GM18951 (cell line): ENCODE measurements around the gene FHDC1.

ENCODE experiments used
- POLR2A ChIP-seq: IDR thresholded peaks from 4 replicates; pipeline ENCODE4 v1.6.1; 2011; ENCODE audit warnings: mild to moderate bottlenecking; ENCODE audit not compliant: insufficient read length, insufficient read depth; ENCODE audit errors: extremely low read depth
- in situ Hi-C: fragments of 300-500 bp; cut with MboI; formaldehyde crosslinking; loops from one replicate; pipeline ENCODE4 v1.12.0; 2022; ENCODE audit warnings: low sequenced_read_pairs, mixed read lengths, inconsistent platforms; ENCODE audit not compliant: unreplicated experiment

FHDC1 gene

DNA sequence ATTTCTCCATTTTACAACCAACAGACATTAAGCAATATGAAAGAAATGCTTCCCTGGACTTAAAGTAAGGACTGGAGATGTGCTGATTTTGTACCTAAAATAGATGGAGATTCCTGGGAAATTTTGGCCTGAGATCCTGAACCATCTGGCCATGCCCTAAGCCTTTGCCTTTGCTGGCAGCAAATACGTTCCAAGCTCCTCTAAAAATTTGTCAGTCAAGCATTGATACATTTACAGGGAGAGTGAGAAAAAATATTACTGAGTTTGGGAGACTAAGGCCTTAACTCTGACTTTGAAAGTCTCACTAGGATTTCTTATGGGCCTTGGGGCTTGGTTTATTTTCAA, 63.9 kb downstream of the FHDC1 start:
- in situ Hi-C loops: no loop called here
- no peak for TF ChIP-seq POLR2A

DNA sequence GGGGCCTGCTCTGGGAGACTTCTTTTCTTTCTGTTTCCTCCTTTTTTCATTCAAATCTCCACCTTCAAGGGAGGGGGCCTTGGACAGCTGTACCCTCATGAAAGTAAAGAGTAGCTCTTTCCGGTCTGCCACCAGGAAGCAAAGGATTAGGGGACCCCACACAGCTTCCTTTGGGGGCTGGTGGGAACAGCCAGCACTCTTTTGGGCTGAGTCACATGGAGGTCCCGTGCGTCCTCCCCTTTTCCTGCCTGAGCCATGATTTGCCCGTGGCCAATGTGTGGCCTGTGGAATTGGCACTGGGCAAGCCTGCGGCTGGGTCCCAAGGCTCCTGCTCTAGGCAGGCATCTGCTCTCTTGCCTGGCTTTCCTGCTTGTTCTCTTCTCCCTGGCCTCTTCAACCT, 65.5 kb downstream of the FHDC1 start:
- no peak for TF ChIP-seq POLR2A
- in situ Hi-C loops: no loop called here

DNA sequence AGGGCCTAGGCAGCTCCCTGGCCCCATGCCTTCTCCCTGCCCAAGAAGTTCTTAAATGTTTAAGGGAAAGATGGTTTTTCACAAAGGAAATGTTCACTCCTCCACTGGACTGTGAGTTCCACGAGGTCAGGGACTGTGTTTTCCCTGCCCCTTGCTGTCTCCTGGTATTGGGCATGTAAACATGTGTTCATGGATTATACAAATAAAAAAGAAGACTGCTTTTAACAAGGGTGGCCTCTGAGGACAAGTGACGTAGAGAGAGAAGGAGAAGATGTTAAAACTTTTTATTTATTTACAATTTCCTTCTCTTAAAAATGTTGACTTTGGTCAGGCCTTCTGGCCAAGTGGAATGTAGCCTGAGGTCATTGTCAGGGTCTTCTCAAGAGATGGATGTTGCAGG, 66.0 kb downstream of the FHDC1 start:
- in situ Hi-C loops: no loop called here
- TF ChIP-seq POLR2A: no peak

DNA sequence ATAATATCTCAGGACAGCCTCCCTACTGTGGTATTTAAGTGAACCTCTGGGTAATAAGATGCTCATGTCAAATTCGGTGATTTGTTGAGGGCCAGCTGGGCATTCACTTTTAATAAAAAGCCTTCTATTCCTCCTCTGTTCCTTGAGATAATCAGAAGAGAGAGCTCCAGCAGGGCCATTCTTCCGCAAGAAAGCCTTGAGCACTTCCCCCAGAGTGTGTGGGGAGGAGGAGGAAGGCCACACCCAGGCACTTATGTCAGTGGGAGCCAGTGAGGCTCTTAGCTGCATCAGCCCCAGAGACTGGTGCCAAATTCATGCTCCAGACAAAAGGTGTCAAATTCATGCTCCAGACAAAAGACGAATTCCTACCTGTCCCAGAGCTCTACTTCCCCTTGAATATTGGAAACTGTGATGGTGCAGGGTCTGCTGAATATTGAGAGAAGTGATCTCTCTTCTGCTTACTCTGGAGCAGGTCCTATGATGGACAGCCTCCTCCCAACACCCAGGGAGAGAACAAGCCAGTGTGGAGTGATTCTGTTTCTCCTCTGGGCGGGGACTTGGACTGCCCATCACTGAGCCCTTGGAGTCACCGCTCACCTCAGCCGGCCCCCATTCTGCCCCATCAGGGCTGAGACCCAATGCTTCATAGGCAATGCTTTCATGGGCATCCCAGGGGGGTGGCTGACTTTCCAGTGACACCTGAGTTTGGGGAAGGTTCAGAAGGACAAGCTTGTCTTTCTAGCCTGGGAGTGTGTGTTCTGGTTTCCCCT, 68.1 kb downstream of the FHDC1 start:
- no peak for TF ChIP-seq POLR2A
- in situ Hi-C loops: no loop called here

DNA sequence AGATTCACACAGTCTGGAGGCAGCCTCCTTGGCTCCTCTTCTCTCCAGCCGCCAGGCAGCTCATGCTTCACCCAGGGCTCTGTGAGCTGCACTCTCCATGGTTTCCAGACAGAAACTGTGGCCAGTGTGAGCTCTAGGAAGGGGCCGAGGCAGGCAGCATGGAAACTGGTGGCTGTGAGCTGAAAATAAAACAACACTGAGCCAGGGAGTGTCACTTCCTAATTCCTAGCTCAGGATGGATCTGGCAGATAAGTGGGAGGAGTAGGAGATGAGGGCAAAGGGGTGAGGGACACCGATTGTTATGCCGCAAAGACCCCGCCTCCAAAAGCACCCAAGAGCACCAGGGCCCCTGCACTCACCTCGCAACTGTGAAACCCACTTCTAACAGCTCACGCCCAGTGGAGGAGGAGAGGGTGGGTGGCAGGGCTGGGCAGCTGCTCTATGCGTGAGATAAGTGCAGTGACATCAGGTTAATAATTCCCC, 69.8 kb downstream of the FHDC1 start:
- in situ Hi-C loops: no loop called here
- no peak for TF ChIP-seq POLR2A

DNA sequence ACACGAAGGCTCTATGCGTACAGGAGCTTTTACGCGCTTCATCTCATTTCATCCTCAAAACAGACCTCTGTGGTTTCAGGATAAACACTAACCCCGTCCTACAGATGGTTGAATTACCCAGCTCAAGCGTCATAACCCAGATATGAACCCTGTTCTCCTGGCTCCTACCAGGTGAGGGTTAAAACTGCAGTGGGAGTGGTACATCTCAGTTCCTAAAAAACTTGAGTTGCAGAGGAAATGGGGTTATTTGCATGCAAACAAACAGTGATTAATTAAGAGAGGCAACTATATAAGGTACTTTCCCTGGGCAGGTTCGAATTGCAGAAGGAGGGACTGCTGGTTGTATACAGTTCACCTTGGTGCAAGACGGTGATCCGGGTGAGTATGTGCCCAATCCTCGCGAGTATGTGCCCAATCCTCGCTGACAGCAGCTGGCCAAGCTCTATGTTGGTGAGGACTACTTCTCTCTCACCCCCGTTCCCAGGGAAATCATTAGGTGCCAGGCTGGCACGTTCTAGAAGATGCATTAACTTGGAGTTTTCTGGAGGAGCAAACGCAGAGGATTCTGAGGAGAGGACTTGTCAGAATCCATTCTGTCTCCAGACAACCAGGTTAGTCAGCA, 72.6 kb downstream of the FHDC1 start:
- in situ Hi-C loops: no loop called here
- no peak for TF ChIP-seq POLR2A

DNA sequence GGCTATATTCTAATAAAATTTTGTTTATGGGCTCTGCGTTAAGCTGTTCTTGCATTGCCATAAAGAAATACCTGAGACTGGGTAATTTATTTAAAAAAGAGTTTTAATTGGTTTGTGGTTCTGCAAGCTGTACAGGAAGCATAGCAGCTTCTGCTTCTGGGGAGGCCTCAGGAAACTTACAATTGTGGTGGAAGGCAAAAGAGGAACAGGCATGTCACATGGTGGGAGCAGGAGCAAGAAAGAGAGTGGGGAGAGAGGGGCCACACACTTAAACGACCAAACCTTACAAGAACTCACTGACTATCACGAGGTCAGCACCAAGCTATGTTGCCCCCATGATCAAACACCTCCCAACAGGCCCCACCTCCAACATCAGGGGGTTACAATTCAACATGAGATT, 74.0 kb downstream of the FHDC1 start:
- TF ChIP-seq POLR2A: no peak
- in situ Hi-C loops: no loop called here

DNA sequence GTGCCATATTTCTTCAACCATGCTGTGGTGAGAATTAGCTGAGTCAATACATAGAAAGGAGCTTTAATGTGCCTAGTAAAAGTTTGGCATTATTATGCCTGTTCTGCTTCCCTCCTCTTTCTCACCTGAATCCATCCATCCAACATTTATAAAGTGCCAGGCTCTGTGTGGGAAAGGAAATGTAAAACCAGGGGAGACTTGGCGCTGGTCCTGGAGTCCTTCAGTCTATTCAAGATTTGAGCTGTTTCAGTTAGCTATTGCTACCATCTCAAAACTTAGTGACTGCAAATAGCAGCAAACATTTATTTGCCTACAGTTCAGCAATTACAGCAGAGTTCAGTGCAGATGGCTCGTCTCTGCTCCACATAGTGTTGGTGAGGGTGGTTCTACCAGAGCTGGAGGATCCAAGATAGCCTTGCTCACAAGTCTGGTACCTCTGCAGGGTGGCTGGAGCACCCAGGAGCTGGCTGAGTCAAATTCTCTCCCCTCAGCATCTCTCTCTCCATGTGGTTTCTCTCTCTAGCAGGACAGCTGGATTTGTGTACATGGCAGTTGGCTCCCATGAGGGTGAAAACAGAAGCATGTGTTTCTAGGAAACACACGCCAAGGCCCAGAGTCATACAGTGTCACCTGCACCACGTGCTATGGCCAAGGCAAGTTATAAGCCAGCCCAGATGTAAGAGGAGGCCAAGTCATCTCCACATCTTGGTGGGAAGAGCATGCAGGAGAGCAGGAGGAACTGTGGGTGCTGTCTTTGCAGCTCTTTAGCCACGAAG, 77.3 kb downstream of the FHDC1 start:
- no peak for TF ChIP-seq POLR2A
- in situ Hi-C loops: no loop called here

DNA sequence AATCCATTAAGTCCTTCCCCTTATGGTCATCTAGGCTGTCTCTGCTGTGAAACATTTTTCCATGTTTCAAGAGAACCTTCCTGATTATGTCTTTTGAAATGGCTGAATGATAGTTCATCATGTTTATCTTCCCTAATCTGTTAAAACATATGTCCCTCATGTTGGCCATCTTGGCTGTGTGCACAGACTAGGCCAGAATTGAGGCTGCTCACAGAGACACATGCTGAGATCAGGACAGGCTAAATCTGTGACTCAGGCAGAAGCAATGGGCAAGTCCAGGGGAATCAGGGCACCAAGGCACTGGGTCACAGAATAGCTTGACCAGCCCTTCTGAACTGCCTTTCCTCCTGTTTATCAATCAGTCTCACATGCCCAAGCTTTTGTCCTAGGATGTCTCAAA, 78.3 kb downstream of the FHDC1 start:
- in situ Hi-C loops: no loop called here
- no peak for TF ChIP-seq POLR2A

DNA sequence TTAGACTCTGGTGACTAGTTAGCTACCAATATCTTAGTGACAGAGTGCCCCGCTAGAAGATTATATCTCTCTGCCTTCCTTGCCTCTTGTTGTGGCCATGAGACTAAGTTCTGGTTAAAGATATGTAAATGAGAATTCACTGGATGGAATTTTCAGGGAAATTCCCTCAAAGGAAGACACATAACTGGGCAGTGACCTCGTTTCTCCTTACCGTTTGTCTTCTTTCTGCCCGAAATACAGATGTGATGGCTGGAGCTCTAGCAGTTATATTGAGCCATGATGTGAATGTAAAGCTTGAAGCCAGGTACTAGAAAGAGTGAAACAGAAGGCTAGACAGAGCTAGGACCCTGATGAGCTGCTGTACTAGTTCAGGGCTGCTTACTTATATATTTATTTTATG, 80.5 kb downstream of the FHDC1 start:
- in situ Hi-C loops: no loop called here
- no peak for TF ChIP-seq POLR2A

DNA sequence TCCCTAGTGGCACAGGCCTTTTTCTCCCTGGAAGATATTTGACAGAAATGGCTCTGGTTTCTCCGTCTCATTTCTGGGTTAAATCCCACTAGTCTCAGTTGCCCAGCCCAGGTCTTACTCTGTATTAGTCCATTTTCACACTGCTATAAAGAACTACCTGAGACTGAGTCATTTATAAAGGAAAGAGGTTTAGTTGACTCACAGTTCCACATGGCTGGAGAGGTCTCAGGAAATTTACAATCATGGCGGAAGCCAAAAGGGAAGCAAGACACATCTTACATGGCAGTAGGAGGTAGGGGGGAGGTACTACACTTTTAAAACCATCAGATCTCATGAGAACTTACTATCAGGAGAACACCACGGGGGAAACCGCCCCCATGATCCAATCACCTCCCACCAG, 81.9 kb downstream of the FHDC1 start:
- in situ Hi-C loops: no loop called here
- TF ChIP-seq POLR2A: no peak

DNA sequence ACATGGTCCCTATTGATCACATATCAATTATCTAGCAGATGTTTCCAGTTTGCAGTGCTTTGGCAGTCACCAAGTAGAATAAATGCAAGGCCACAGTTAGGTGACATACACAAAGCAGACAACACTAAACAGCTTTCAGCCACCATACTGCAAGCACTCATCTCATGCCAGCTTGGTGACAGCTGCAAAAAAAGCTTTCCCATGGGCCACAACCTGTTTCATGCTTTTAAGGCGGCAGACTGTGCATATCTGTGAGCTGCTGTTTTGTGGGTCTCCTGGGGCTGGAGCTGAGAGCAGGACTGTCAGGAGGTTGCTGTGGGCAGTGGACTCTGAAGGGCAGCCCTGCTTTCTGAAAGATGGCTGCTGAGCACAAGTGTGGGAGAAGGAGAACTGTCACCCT, 82.6 kb downstream of the FHDC1 start:
- no peak for TF ChIP-seq POLR2A
- in situ Hi-C loops: no loop called here

DNA sequence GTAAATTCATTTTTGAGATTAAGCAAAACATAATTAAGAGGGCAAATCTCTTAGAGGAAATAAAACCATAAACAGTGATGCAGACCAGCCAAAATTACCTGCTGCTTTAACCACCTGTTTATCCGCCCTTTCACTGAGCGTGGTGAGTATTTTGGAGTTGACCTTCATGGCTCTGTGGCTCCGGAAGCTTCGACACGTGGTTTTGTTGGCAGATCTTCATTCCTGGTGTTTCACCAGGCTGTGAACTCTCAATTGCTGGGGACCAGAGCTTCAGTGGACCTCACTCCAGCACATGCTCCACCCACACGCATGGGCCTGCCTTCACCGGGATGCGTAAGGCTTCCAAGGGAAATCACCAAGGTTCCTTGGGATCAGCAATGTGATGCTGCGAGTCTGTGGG, 83.8 kb downstream of the FHDC1 start:
- no peak for TF ChIP-seq POLR2A
- in situ Hi-C loops: no loop called here

DNA sequence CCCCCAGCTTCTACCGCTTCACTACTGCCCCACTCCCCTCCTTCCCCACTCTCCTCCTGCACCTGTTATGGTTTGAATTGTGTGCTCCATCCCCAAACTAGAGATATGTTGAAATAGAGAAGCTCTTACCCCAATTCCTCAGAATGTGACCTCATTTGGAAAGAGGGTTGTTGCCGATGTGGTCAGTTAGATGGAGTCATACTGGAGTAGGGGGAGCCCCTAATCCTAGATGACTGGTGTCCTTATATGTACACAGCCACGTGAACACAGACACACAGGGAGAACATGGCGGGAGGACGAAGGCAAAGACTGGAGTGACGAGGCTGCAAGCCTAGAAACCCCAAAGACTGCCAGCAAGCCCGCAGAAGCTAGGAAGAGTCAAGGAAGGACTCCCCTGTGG, 84.3 kb downstream of the FHDC1 start:
- no peak for TF ChIP-seq POLR2A
- in situ Hi-C loops: no loop called here
